Stimulated activated CD4-positive, alpha-beta T cell treated with anti-CD3 and anti-CD28 coated beads, TNF-alpha, amount 100 ng/mL, for 24 hours (primary cell): ENCODE results near the gene SLC6A6.
"Not testable (repeated sequence)": the region's sequence is repeated elsewhere in the genome, so short reads cannot be mapped to it uniquely, and the experiment has no call there.

Experiments
- DNase-seq, 3 experiments: peaks; one replicate each; pipeline ENCODE4 v3.0.0-alpha.2; 2020; ENCODE audit warnings: low read depth in 3 of 3

Gene SLC6A6

GRCh38 chr3:14398797-14399106 lies 3.7 kb upstream of the SLC6A6 start:
- DNase-seq, result no peak

- no peak for DNase-seq
Measured at GRCh38 chr3:14401692-14402303, 608 bp upstream of the SLC6A6 start.

- no peak for DNase-seq
Measured at GRCh38 chr3:14403619-14404155, 1.3 kb downstream of the SLC6A6 start.

GRCh38 chr3:14404186-14404585 lies 1.8 kb downstream of the SLC6A6 start:
- DNase-seq, result no peak

- DNase-seq, result no peak
Measured at GRCh38 chr3:14404631-14405359, 2.4 kb downstream of the SLC6A6 start.

GRCh38 chr3:14405360-14406238 lies 3.2 kb downstream of the SLC6A6 start:
- DNase-seq, result no peak

- no peak for DNase-seq
Measured at GRCh38 chr3:14406336-14406735, 3.9 kb downstream of the SLC6A6 start.

- DNase-seq, result no peak
Measured at GRCh38 chr3:14406766-14407165, 4.4 kb downstream of the SLC6A6 start.

GRCh38 chr3:14407203-14407602 lies 4.8 kb downstream of the SLC6A6 start:
- DNase-seq, result no peak

- DNase-seq, result not testable (repeated sequence)
Measured at GRCh38 chr3:14409779-14410063, 7.3 kb downstream of the SLC6A6 start.

GRCh38 chr3:14410106-14410502 lies 7.7 kb downstream of the SLC6A6 start:
- DNase-seq, result no peak

- DNase-seq, result peak in 2 of 3 experiments; percentile 20 to 43
Measured at GRCh38 chr3:14410503-14411165, 8.2 kb downstream of the SLC6A6 start.

GRCh38 chr3:14411166-14411526 lies 8.7 kb downstream of the SLC6A6 start:
- DNase-seq, result no peak

- no peak for DNase-seq
Measured at GRCh38 chr3:14411988-14412387, 9.6 kb downstream of the SLC6A6 start.

- no peak for DNase-seq
Measured at GRCh38 chr3:14412831-14413380, 10.5 kb downstream of the SLC6A6 start.

GRCh38 chr3:14413381-14414071 lies 11.1 kb downstream of the SLC6A6 start:
- DNase-seq, result no peak

- no peak for DNase-seq
Measured at GRCh38 chr3:14414846-14415464, 12.5 kb downstream of the SLC6A6 start.

- no peak for DNase-seq
Measured at GRCh38 chr3:14415501-14415900, 13.1 kb downstream of the SLC6A6 start.

GRCh38 chr3:14416453-14416852 lies 14.0 kb downstream of the SLC6A6 start:
- DNase-seq, result no peak

GRCh38 chr3:14418296-14419250 lies 16.2 kb downstream of the SLC6A6 start:
- no peak for DNase-seq
